CD14-positive monocyte (primary cell): Measurements from ENCODE around the gene SERPINA3. TPM values are rescaled to one million over a fixed set of nuclear protein-coding genes. Genes with fewer than 3 reads are reported as not detected.

Source experiments
- DNase-seq, 3 donors: peaks; one replicate each; pipeline ENCODE4 v3.0.0-alpha.2; 2011 to 2022
- H2AFZ ChIP-seq: 2 replicates; pipeline ENCODE4 v1.6.0; 2012; ENCODE audit warnings: mild to moderate bottlenecking, low read depth, low read length, inconsistent platforms; ENCODE audit not compliant: insufficient read depth, poor library complexity, severe bottlenecking
- H3K27ac ChIP-seq, 2 donors: 1 replicate in 1 of 2; 2 replicates in 1 of 2; pipeline ENCODE4 v1.5.1; 2012 to 2013; ENCODE audit warnings: low read length in 2 of 2, control low read depth in 1 of 2, inconsistent platforms in 1 of 2, low read depth in 1 of 2, mild to moderate bottlenecking in 1 of 2
- H3K27me3 ChIP-seq, 2 donors: one replicate each; pipeline versions ENCODE4 v1.6.0 to v1.6.1; 2011 to 2013; ENCODE audit warnings: low read length in 2 of 2; ENCODE audit not compliant: control insufficient read depth in 2 of 2, insufficient read depth in 2 of 2
- H3K36me3 ChIP-seq, 2 donors: replicated peaks in 1 of 2; 1 replicate in 1 of 2; 2 replicates in 1 of 2; pipeline versions ENCODE4 v1.5.1 to v1.6.1; 2012 to 2013; ENCODE audit warnings: low read length in 2 of 2, control low read depth in 1 of 2, inconsistent platforms in 1 of 2, mild to moderate bottlenecking in 1 of 2; ENCODE audit not compliant: insufficient read depth in 2 of 2, control insufficient read depth in 1 of 2
- H3K4me1 ChIP-seq, 2 donors: 1 replicate in 1 of 2; 2 replicates in 1 of 2; pipeline versions ENCODE4 v1.5.1 to v1.6.1; 2012 to 2013; ENCODE audit warnings: low read length in 2 of 2, control low read depth in 1 of 2, inconsistent platforms in 1 of 2, mild to moderate bottlenecking in 1 of 2, moderate library complexity in 1 of 2; ENCODE audit not compliant: insufficient read depth in 2 of 2, control insufficient read depth in 1 of 2
- H3K4me2 ChIP-seq: replicated peaks from 2 replicates; pipeline ENCODE3; 2012; ENCODE audit warnings: low read length, moderate library complexity, mild to moderate bottlenecking; ENCODE audit not compliant: poor library complexity, severe bottlenecking; ENCODE audit errors: extremely low read depth
- H3K4me3 ChIP-seq, 3 experiments: fragments of 200-600 bp in 1 of 3; sonication (generic) in 1 of 3; replicated peaks in 1 of 3; 1 replicate in 2 of 3; 2 replicates in 1 of 3; pipeline ENCODE4 v1.5.1; 2011 to 2013; ENCODE audit warnings: low read length in 3 of 3, mild to moderate bottlenecking in 3 of 3, control low read depth in 2 of 3, low read depth in 2 of 3, inconsistent platforms in 1 of 3, moderate library complexity in 1 of 3
- H3K79me2 ChIP-seq: 2 replicates; pipeline ENCODE4 v1.6.0; 2012; ENCODE audit warnings: mild to moderate bottlenecking, control low read depth, inconsistent platforms, low read length, moderate library complexity; ENCODE audit not compliant: insufficient read depth
- H3K9ac ChIP-seq: 2 replicates; pipeline ENCODE4 v1.6.0; 2017; ENCODE audit warnings: low read length, mild to moderate bottlenecking; ENCODE audit not compliant: insufficient read depth, poor library complexity, severe bottlenecking
- H3K9me3 ChIP-seq, 2 donors: replicated peaks in 1 of 2; 1 replicate in 1 of 2; 2 replicates in 1 of 2; pipeline versions ENCODE4 v1.5.1 to v1.6.1; 2012 to 2013; ENCODE audit warnings: low read length in 2 of 2, control low read depth in 1 of 2; ENCODE audit not compliant: control insufficient read depth in 1 of 2, insufficient read depth in 1 of 2
- H4K20me1 ChIP-seq: 2 replicates; pipeline ENCODE4 v1.6.0; 2012; ENCODE audit warnings: mild to moderate bottlenecking, low read length, control low read depth, moderate library complexity; ENCODE audit not compliant: insufficient read depth
- H3K27ac Mint-ChIP-seq, 7 donors: one replicate each; pipeline ENCODE4 v1.8.0; 2020; ENCODE audit warnings: mild to moderate bottlenecking in 7 of 7, mixed read lengths in 7 of 7, moderate library complexity in 6 of 7, inconsistent platforms in 2 of 7
- H3K27me3 Mint-ChIP-seq, 3 donors: one replicate each; pipeline ENCODE4 v1.8.0; 2021 to 2022; ENCODE audit warnings: low read depth in 3 of 3, mild to moderate bottlenecking in 3 of 3, mixed read lengths in 3 of 3, moderate library complexity in 3 of 3, inconsistent platforms in 1 of 3
- H3K36me3 Mint-ChIP-seq, 2 donors: one replicate each; pipeline ENCODE4 v1.8.0; 2020; ENCODE audit warnings: mixed read lengths in 2 of 2, inconsistent platforms in 1 of 2, mild to moderate bottlenecking in 1 of 2
- H3K4me1 Mint-ChIP-seq: one replicate; pipeline ENCODE4 v1.8.0; 2020; ENCODE audit warnings: mild to moderate bottlenecking, mixed read lengths
- H3K4me3 Mint-ChIP-seq, 2 donors: one replicate each; pipeline ENCODE4 v1.8.0; 2020; ENCODE audit warnings: mild to moderate bottlenecking in 2 of 2, mixed read lengths in 2 of 2, moderate library complexity in 1 of 2
- H3K9me3 Mint-ChIP-seq, 7 donors: one replicate each; pipeline ENCODE4 v1.8.0; 2020 to 2022; ENCODE audit warnings: mixed read lengths in 7 of 7, mild to moderate bottlenecking in 6 of 7, moderate library complexity in 6 of 7, inconsistent platforms in 2 of 7
- WGBS: methylation state at CpG from one replicate; pipeline ENCODE4 v1.1.5; 2013; ENCODE audit warnings: missing lambda C conversion rate; ENCODE audit not compliant: insufficient coverage; 5-methylcytosine and 5-hydroxymethylcytosine counted together
- intact Hi-C, 2 donors: fragments of 100-400 bp; cut with micrococcal nuclease; formaldehyde crosslinking; loops; one replicate each; pipeline versions ENCODE4 v1.15.0 to v1.15.1; 2023
- polyA minus RNA-seq: library from RNA; depleted of rRNA, polyadenylated mRNA; stranded (reverse); fragments of >200 nt; gene quantifications from 2 replicates; pipeline ENCODE4 v1.2.3, GENCODE V29; 2012
- polyA plus RNA-seq, 3 donors: library from polyadenylated mRNA; depleted of rRNA in 1 of 3; unstranded in 2 of 3; stranded (reverse) in 1 of 3; fragments of 300-500 nt in 2 of 3; fragments of >200 nt in 1 of 3; fragmentation: Illumina TruSeq in 2 of 3; gene quantifications; 1 replicate in 2 of 3; 2 replicates in 1 of 3; pipeline ENCODE4 v1.2.3, GENCODE V29; 2012 to 2021
- total RNA-seq, 12 experiments: library from RNA in 1 of 12; stranded (reverse) in 1 of 12; fragments of 120-200 nt in 1 of 12; gene quantifications; one replicate each; pipeline ENCODE4 v1.2.4 and lab custom pipeline; 2013 to 2026; ENCODE audit warnings: mixed read lengths in 6 of 12, inconsistent platforms in 1 of 12
- TF ChIP-seq, protein P1 (sequence below): fragments of 200-600 bp; IDR thresholded peaks from one replicate; pipeline ENCODE4 v1.8.0; 2022; ENCODE audit warnings: antibody characterized with exemption, mild to moderate bottlenecking

The SERPINA3 gene
- not detected for total RNA-seq (2013)
- not detected for polyA plus RNA-seq
- not detected in 2 replicates for polyA minus RNA-seq
- 0 to 0.46 (median 0) reads per million in 11 experiments for total RNA-seq (lab: John Stamatoyannopoulos, UW)

- H3K36me3 ChIP-seq: no peaks in the 10 kb centered on the region
- Mint-ChIP-seq H3K36me3 (no peaks in the 10 kb centered on the region), H3K9me3 (peaks cover 4 to 21% (median 11%) of the 10 kb centered on the region in 7 donors), H3K4me3 (no peak within 1 kb of the TSS), H3K4me1 (no peaks in the 10 kb centered on the region), H3K27me3 (peaks cover 1 to 5% (median 2%) of the 10 kb centered on the region in 3 donors), H3K27ac (no peak within 1 kb of the TSS)
- no peaks in the 10 kb centered on the region for H3K27me3 ChIP-seq
- H2AFZ ChIP-seq: no peak within 1 kb of the TSS
- intact Hi-C loops: no loop called here
- no peak within 1 kb of the TSS for H3K4me3 ChIP-seq
- no peak for DNase-seq
- WGBS: 100% methylated on average over 1 of the region's 4 CpGs
- peaks cover 0 to 22% of the 10 kb centered on the region in 2 donors for H3K9me3 ChIP-seq
- no peak within 1 kb of the TSS for H3K27ac ChIP-seq
- no peaks in the 10 kb centered on the region for H4K20me1 ChIP-seq
- H3K4me2 ChIP-seq: no peak within 1 kb of the TSS
- TF ChIP-seq, protein P1, sequence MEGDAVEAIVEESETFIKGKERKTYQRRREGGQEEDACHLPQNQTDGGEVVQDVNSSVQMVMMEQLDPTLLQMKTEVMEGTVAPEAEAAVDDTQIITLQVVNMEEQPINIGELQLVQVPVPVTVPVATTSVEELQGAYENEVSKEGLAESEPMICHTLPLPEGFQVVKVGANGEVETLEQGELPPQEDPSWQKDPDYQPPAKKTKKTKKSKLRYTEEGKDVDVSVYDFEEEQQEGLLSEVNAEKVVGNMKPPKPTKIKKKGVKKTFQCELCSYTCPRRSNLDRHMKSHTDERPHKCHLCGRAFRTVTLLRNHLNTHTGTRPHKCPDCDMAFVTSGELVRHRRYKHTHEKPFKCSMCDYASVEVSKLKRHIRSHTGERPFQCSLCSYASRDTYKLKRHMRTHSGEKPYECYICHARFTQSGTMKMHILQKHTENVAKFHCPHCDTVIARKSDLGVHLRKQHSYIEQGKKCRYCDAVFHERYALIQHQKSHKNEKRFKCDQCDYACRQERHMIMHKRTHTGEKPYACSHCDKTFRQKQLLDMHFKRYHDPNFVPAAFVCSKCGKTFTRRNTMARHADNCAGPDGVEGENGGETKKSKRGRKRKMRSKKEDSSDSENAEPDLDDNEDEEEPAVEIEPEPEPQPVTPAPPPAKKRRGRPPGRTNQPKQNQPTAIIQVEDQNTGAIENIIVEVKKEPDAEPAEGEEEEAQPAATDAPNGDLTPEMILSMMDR: no peak
- H3K9ac ChIP-seq: no peak within 1 kb of the TSS
- no peaks in the 10 kb centered on the region for H3K4me1 ChIP-seq
- H3K79me2 ChIP-seq: no peaks in the 10 kb centered on the region
These were observed at the start of gene SERPINA3 for GRCh38 chr14:94612174-94612573. TSS of gene SERPINA3 (plus strand) at chr14:94612391. CDS start at chr14:94614442, 2,051 bp downstream.

DNA sequence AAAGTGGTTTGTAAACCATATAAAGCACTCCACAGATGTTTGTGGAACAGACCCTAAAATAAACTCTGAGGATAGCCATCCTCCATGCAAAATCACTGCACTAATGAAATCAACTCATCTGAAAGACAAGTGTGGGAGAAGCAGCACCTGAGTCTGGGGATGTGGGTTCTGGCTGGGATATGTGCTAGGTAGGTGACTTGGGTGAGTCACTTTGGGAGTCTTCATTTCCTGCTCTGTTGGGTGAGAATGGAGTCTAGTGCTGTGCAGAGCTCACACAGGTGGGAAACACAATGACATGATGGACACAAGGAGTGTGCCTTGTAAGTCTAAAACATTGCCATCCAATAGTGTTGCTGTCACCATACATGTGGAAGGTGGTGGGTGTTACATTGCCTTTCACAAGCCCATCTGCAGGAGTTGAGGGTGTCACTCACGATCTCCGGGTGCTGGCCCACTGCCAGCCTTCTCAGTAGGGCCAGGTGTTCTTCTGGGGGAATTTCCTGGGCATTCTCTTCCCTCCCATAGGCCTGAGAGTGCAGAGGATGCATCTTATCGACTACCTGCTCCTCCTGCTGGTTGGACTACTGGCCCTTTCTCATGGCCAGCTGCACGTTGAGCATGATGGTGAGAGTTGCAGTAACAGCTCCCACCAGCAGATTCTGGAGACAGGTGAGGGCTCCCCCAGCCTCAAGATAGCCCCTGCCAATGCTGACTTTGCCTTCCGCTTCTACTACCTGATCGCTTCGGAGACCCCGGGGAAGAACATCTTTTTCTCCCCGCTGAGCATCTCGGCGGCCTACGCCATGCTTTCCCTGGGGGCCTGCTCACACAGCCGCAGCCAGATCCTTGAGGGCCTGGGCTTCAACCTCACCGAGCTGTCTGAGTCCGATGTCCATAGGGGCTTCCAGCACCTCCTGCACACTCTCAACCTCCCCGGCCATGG, 49.0 kb upstream of the SERPINA3 start:
- H3K9me3 Mint-ChIP-seq: peaks cover 0 to 12% (median 2%) of the 10 kb centered on the region in 7 donors
- no peaks in the 10 kb centered on the region for H3K4me1 Mint-ChIP-seq
- Histone ChIP-seq H3K79me2 (no peaks in the 10 kb centered on the region), H3K4me2 (no peak overlapping the region), H4K20me1 (no peaks in the 10 kb centered on the region), H3K9ac (no peak overlapping the region), H3K4me3 (no peak overlapping the region), H3K4me1 (no peaks in the 10 kb centered on the region), H3K27ac (no peak overlapping the region), H3K27me3 (no peaks in the 10 kb centered on the region), H2AFZ (no peak overlapping the region), H3K9me3 (no peaks in the 10 kb centered on the region), H3K36me3 (no peaks in the 10 kb centered on the region)
- no peak overlapping the region for H3K4me3 Mint-ChIP-seq
- H3K27ac Mint-ChIP-seq: peak overlapping the region in 1 of 7 donors; percentile 33
- DNase-seq: no peak
- TF ChIP-seq, protein P1: no peak
- H3K27me3 Mint-ChIP-seq: peaks cover 2 to 9% (median 2%) of the 10 kb centered on the region in 3 donors
- whole genome bisulfite sequencing: 94% methylated on average over 13 of the region's 16 CpGs
- no peaks in the 10 kb centered on the region for H3K36me3 Mint-ChIP-seq
- intact Hi-C loops: no loop called here
